ENCODE results near the gene FAM98B.

DNA sequence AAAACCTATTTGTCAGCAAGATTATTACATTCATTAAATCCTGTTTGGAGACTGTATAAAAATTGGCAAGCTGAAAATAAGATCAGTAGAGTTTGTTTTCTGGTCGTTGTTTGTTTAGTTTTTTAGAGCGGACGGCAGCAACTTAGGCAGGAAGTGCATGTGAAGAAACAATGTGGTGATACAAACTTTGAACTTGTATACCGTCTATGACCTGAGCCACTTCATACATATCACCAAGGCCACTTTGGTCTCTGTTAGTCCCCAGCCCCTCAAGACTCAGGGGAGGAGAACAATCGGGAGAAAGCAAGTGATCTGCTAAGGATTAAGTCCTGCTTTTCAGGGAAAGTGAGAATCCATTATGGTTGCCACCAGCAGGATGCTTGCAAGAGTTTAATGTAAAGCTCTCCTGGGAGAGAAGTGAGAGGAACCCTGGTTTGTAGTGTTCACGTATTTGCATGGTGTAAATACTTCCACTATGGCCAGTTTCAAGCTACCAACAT lies 79.5 kb downstream of the FAM98B start:
- TF ChIP-seq, protein P1, sequence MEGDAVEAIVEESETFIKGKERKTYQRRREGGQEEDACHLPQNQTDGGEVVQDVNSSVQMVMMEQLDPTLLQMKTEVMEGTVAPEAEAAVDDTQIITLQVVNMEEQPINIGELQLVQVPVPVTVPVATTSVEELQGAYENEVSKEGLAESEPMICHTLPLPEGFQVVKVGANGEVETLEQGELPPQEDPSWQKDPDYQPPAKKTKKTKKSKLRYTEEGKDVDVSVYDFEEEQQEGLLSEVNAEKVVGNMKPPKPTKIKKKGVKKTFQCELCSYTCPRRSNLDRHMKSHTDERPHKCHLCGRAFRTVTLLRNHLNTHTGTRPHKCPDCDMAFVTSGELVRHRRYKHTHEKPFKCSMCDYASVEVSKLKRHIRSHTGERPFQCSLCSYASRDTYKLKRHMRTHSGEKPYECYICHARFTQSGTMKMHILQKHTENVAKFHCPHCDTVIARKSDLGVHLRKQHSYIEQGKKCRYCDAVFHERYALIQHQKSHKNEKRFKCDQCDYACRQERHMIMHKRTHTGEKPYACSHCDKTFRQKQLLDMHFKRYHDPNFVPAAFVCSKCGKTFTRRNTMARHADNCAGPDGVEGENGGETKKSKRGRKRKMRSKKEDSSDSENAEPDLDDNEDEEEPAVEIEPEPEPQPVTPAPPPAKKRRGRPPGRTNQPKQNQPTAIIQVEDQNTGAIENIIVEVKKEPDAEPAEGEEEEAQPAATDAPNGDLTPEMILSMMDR (IDR thresholded peaks at IDR 0.05) = no peak
- TF ChIP-seq POLR2A (IDR thresholded peaks at IDR 0.05) = no peak
